ENCODE data around the gene BAX.

The BAX gene

DNA sequence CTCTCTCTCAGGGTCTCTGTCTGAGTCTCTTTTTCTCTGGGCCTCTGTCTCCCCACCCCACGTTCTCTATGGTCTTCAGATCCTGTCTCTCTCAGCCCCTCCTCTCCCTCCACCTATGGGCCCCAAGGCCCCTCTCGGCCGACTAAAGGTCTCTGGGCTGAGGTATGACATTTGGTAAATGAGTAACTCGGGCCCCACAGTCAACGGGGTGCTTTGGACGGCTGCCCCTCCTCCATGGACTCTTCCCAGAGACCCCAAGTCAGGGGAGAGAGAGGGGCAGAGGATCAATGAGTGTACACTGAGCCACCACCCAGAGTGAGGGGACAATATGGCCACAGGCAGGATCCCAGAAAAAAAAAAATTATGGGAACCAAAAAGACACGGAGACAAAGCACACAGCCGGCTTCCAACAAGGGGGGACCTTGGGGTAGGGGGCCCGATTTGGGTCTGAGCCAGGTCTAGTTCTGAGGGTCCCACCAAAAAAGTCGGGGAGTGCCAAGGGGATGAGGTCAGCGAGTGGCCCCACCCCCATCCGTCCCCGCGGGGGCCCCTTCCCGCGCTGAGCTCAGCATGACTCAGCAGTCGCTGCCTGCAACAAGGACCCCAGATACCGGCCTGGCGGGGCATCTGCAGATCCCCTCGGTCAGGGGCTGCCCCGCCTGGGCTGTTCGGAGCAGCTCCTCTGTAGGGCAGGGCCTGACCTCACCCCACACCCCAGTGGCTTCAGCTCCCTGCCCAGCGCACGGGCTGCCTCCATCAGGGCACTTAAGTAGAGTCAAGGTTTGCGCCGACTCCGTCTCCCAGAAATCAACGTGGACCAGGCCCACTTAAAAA is 8.9 kb downstream of the BAX start:
- DNase-seq: no peak

DNA sequence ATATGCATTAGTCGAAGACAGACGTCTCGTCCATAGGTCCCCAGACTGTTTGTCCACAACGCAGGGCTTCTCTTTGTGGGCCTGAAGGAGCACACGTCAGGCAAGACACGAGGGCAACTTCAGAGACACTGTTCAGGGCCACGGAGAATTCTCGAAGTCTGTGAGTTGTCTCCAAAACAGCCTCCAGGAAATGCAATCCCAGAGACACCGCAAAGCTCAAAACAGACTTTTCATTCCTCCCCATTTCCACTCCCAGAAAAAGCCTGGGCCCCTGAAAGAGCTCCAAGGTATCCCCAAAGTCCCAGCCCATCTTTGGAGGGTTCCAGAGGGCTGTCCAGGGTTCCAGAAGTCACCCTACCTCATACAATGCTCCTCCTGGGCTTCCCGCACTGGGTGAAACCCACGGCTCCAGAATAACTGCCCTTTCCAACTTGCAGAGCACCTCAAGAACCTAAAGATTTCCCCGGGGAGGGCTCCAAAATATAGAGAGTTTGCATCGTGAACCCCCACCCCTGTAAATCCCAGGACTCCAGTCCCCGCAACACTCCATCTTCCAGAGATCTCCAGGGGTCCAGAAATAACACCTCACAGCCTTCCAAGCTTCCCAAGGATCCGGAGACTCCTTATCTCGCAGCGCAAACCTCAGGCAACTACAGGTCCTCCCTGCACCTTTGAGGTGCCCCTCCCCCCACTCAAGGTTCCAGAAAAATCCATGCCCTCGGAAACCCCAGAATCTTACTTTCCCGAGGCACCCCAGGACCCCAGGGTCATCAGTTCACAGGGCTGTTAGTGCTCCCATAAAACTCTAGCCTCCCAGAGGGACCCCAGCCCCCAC is 9.7 kb downstream of the BAX start:
- DNase-seq: peak in 2 of 3 experiments; percentile 43 to 52

DNA sequence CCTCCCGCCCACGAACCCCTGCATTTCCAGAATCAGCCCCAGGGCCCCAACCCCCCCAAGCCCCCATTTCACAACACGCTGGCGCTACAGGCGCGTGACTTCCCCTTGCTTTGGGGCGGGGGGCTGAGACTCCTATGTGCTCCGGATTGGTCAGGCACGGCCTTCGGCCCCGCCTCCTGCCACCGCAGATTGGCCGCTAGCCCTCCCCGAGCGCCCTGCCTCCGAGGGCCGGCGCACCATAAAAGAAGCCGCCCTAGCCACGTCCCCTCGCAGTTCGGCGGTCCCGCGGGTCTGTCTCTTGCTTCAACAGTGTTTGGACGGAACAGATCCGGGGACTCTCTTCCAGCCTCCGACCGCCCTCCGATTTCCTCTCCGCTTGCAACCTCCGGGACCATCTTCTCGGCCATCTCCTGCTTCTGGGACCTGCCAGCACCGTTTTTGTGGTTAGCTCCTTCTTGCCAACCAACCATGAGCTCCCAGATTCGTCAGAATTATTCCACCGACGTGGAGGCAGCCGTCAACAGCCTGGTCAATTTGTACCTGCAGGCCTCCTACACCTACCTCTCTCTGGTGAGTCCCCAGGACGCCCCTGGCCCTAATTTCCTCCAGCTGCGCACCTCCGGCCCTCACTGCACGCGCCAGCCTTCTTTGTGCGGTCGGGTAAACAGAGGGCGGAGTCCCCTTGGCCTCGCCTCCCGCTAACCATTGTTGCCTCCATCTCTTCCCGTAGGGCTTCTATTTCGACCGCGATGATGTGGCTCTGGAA is 10.5 kb downstream of the BAX start, which contains the start of gene FTL:
TSS of gene FTL (plus strand) at position 270 of the 766 bp plus-strand sequence. CDS start at position 469, 199 bp downstream.
- DNase-seq: peak; percentile 94 to 97 (median 94)

DNA sequence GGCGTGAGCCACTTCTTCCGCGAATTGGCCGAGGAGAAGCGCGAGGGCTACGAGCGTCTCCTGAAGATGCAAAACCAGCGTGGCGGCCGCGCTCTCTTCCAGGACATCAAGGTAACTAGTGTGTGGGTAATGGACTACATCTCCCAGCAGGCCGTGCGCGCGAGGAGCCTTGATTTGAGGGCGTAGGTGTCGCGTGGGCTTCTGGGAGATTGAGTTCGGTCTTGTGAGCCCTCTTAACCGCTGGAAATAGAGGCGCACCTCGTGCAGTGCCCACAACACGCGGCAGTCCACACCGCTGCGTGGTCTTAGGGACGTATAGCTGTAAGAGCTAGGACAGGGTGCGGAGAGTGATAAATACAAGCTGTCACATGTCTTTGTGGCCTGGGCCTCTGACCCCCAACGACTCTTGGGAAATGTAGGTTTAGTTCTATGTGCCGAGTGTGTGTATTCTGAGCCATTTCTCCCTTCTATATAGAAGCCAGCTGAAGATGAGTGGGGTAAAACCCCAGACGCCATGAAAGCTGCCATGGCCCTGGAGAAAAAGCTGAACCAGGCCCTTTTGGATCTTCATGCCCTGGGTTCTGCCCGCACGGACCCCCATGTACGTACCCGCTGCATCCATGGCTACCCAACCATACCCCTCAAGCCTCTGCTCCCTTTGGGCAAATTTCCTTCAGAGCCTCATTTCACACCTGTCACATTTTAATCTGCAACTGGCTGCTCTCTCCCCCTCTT is 11.3 kb downstream of the BAX start:
- DNase-seq: peak; percentile 91 to 94 (median 93)

DNA sequence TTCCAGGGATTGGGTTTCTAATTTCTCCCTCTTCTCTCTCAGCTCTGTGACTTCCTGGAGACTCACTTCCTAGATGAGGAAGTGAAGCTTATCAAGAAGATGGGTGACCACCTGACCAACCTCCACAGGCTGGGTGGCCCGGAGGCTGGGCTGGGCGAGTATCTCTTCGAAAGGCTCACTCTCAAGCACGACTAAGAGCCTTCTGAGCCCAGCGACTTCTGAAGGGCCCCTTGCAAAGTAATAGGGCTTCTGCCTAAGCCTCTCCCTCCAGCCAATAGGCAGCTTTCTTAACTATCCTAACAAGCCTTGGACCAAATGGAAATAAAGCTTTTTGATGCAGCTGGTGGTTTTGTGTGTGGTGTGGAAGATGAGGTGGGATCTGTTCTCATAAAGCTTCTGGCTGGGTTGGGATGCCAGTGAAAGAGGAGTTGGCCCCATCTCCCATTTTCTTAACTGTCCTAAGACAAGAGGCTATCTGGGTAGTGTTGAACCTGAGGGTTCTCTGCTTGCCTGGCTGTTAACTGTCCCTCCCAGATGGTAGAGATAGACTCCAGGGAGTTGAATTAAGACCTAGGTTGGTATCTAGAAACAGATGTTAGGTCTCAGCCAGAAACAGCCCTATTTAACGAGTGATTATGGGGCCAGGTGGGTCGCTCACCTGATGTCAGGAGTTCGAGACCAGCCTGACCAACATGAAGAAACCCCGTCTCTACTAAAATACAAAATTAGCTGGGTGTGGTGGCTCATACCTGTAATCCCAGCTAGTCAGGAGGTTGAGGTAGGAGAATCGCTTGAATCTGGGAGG is 12.1 kb downstream of the BAX start:
- peak in 2 of 3 experiments; percentile 25 to 71 for DNase-seq

DNA sequence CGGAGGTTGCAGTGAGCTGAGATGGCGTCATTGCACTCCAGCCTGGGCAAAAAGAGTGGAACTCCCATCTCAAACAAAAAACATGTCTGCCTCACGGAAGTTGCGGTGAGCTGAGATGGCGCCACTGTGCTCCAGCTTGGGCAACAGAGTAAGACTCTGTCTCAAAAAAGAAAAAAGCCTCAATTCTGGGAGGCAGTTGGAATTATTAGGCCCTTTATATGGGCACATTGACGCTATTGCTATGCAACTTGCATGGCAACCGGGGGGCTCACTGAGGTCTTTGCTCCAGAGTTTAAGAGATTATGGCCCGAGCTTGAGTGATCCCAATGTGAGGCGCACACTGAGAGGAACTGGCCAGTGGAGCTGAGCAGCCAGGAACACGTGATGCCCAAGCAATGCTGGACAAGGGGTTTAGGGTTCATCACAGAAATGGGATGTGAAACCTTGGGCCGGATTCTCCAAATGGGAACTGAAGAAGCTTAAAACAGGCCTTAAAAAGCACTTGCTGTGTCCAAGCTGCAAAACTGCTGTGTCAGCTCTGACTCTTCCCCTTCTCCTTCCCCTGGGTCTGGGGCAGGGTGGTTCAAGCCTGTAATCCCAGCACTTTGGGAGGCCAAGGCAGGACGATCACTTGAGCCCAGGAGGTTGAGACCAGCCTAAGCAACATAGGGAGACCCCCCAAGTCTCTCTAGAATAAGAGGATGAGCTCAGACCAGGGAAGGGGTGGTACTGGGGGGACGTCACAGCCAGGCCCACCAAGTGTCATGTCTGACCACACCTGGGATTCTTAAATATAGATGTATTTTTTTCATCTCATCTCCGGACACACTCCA is 12.9 kb downstream of the BAX start:
- DNase-seq: no peak

DNA sequence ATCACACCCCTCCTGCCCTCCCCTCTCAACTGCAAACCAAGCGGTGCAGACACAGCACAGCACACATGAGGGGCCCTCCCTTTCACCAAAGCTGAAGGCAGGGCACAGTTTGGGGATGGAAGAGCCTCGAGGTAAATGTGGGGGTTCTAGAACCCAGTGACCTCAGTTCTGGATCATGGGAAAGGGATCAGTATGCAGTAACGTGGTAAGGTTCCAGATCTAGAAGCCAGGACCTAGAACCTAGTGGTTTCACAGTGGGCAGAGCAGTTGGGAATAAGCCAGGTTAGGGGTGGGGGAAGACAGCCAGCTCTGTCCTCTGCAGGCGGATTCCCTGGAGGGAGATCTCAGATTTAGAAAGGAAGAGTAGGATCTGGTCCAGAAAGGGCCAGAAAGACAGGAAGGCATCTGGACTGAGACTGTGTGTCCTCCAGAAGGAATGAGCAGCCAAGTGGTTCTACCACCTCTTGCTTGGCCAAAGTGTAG is 13.5 kb downstream of the BAX start:
- no peak for DNase-seq

DNA sequence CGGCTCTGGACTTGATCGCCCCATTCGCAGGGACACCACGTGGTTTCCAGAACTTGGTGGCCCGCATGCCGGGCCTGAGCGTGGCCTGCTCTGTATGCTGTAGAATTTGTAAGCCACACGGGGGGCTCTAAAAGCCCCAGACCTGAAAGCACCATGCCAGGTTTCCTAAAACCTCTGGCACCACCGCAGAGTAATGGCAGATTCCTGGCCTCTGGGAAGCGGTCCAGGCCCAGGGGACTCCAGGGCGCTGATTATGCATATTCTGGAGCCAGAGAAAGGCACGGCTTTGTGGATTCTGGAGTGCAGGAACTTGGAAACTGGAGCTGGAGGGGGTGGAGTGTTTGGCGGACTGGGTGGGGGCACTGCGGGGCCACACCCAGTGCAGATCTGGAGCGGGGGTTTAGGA is 14.1 kb downstream of the BAX start:
- no peak for DNase-seq

DNA sequence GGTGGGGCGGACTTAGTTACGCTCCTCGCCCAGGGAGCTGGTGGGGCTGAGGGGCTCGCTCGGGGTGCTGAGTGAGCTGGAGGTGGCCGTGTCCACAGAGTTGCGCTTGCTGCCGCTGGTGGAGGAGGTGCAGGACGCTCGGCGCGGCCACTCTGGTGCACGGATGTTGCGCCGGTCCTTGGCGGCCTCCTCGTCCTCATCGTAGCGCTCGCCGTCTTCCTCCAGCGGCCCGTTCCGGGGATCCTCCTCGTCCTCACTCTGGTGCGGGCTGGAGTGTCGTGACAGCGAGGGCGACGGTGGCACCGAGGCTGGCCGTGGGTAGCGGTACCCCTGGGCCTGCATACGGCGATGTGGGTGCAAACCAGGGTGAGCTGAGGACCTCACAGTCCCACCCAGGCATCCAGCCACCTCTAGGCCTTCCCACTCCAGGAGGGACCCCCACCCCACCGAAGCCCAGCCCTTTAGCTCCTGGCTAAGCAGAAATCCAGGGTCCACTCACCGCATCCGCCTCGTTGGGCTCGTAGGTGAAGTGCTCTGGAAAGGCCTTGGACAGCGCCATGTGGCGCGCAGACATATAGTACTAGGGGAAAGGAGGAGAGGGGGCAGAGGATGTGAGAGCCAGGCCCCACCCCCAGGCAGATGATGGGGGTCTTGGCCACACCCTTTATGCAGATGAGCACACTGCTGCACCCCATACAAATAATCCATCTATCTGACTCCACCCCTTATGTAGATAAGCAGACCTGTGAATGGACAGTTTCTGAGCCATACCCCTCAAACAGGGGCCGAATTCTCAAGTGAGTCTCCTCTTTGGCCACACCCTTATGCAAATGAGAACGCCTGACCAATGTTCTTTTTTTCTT is 14.8 kb downstream of the BAX start:
- DNase-seq: no peak

DNA sequence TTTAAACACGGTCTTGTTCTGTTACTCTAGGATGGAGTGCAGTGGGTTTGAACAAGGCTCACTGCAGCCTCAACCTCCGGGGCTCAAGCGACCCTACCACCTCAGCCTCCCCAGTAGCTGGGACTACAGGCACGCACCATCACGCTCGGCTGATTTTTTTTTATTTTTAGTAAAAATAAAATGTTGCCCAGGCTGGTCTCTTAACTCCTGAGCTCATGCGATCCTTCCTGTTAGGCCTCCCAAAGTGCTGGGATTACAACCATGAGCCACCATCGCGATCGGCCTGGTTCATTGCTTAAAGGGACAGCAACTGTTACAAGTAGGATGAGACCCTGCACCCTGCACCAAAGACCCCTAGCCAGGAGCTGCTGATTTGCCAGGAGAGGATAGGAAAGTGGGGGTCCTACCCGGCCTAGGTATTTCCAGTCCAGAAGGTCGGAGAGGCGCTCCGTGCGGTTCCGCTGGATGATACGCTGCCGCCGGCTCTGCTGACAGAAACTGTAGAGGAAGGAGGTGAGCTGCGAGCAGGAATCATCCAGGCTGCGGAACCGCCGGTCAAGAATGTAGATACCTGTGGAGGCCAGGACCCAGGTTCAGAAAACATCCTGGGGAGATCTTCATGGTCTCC is 15.6 kb downstream of the BAX start:
- no peak for DNase-seq

DNA sequence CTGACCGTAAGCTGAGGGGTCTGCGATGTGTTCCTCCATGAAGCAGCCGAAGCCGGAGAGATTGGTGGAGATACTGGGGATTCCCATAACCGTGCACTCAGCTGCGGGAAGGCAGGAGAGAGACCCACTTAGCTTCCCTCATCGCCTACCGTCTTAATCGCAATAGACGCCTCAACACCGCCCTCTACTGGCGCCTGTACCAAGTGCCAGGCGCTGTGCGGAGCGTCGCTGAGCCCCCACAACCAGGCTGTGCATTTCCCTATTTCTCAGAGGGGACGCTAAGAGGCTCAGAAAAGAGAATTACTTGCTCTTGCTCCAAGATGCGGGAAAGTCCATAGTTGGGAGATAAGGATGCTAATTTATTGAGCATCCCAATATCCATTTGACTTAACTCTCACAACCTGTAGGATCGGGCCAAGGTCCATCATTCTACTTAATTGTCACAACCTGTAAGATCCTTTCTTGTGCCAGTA is 16.3 kb downstream of the BAX start:
- DNase-seq: peak in 2 of 3 experiments; percentile 38 to 95

DNA sequence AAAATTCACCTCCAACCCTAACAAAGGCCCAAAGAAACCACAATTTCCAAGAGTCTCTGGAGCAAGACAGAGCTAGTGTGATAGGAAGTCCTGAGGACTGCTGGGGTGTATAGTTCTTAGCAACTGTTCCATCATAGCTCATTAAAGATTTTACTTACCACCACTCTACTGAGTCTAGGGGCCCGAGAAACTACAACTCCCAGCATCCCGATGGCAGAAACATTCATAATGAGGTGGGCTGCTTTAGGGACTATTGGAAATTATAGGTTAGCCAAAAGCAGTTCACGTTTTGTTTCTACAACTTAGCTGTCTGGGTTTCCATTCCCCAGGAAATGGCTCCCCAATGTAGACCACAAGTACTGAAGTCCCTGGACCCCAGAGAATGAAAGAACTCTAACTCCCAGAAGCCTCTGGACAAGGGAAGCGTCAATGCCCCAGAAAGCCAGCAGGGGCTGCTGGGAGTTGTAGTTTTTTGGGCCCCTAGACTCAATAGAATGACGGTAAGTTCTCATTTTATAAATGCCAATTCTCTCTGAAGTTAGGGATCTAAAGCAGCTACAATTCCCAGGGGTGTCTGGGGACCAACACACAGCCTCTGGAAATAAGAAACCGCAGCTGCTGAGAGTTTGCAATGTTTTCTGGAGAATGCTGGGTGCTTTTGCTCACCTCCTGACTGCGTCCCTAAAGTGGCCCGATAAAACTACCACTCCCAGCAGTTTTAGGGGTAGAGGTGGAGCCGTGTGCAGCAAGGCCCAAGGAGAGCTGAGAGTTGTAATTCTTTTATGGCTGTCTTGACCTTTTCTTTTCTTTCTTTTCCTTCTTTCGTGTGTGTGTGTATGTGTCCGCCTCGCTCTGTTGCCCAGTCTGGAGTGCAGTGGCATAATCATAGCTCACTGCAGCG is 21.5 kb downstream of the BAX start:
- peak; percentile 18 to 65 (median 42) for DNase-seq

DNA sequence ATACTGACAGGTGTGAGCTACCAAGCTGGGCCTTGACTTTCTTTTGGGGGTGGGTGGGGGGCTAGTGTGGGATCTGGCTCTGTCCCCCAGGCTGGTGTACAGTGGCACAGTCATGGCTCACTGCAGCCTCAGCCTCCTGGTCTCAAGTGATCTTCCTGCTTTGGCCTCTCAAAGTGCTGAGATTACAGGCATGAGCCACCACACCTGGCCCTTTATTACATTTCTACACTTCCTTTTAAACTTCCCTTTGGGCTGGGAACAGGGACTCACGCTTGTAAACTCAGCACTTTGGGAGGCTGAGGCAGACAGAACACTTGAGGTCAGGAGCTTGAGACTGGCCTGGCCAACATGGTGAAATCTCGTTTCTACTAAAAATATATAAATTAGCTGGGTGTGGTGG is 22.4 kb downstream of the BAX start:
- no peak for DNase-seq

DNA sequence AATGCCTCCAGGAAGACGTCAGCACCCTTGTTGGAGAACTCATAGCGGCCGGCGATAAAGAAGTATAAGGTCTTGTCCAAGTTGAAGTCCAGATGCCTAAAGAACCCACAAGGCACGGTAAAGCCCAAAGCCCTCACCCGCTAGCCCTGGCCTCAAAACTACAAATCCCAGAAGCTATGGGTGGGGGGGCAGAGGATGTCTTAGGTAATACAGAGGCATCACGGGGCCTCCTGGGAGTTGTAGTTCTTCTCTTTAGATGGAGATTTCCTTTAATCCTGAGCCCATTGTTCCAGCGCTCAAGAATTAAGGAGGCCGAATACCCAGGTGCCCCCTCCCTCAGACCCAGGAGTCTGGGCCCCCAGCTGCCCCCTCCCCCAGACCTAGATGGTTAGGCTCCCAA is 27.6 kb downstream of the BAX start:
- no peak for DNase-seq

DNA sequence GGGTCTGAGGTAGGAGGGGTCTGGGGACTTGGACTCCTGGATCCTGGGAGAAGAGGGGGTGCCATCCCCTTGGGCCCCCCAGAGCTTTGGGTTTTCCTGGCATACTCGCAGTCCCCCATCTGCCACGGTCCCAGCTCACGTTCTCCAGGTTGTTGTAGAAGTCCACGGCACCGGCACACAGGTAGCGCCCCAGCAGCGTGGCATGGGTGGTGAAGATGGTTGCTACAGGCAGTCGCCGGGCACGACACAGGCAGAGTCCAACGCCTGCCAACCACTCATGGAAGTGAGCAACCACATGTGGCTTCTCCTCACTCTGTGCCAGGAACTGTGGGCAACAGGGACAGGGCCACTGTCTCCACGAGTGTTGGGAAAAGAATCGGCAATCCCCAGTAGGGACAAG is 31.0 kb downstream of the BAX start:
- DNase-seq: no peak

DNA sequence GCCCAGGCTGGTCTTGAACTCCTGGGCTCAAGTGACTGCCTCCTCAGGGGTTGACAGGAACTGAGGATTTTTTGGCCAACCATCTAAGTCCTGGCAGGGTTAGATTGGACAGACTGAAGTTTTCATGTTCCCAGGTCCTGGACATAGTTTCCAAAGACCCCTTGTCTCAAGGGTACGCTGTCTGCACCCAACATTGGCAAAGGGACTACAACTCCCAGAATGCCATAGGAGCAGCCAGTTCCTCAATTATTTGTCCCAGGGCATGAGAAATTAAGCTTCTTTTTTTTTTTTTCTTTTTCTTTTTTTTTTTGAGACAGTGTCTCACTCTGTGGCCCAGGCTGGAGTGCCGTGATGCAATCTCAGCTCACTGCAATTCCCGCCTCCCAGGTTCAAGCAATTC is 31.5 kb downstream of the BAX start:
- DNase-seq: no peak

DNA sequence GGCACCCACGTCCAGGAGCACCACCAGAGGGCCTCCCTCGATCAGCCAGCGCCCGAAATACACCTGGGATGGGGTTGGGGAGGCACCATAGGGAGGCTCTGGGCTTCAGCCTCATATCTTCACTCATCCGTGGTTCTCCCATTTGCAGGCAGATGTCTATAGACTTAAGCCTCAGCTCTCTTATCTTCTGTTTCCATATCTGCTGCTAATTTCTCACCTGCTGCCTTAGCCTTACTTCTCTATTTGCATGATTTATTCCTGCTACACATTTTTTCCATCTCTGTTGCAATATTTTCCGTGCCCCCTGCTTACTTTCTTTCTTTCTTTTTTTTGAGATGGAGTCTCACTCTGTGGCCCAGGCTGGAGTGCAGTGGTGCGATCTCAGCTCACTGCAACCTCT is 32.6 kb downstream of the BAX start:
- DNase-seq: no peak

DNA sequence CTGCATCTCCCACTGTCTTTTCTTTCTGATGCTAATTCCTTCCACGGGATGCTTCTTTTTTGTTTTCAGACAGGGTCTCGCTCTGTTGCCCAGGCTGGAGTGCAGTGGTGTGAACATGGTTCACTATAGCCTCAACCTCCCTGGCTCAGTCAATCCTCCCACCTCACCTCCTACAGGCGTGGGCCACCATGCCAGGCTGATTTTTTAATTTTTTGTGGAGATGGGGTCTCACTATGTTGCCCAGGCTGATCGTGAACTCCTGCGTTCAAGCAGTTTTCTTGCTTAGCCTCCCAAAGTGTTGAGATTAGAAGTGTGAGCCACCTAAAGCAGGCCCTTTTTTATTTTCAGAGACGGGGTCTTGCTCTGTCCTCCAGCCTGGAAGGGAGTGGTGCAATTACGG is 33.6 kb downstream of the BAX start:
- DNase-seq: no peak

Measured in NCI-H1417 (cell line).